Coronary artery (tissue), 2 donors: ENCODE results near the gene TTC5.
"Not testable (repeated sequence)": the region's sequence is repeated elsewhere in the genome, so short reads cannot be mapped to it uniquely, and the experiment has no call there.

Experiments
- DNase-seq: peaks from one replicate; pipeline ENCODE4 v3.0.0-alpha.2; 2017; ENCODE audit warnings: low spot score
- H3K27ac ChIP-seq, 2 donors: fragments of 200-600 bp; sonication (generic); one replicate each; pipeline ENCODE4 v1.5.1; 2016 to 2019
- H3K4me3 ChIP-seq: fragments of 200-600 bp; sonication (generic); 2 replicates; pipeline ENCODE4 v1.5.1; 2016; ENCODE audit warnings: mild to moderate bottlenecking, moderate library complexity
- CTCF ChIP-seq: fragments of 200-600 bp; sonication (generic); IDR thresholded peaks from one replicate; pipeline ENCODE4 v1.5.1; 2019; ENCODE audit warnings: antibody characterized with exemption

The TTC5 gene

GRCh38 chr14:20274062-20274461 is 31.7 kb downstream of the TTC5 start:
- Histone ChIP-seq H3K4me3 (no peak overlapping the region), H3K27ac (no peak overlapping the region)
- DNase-seq: no peak
- TF ChIP-seq CTCF: no peak

- not testable (repeated sequence) for H3K4me3 ChIP-seq, H3K27ac ChIP-seq, DNase-seq
Observed at GRCh38 chr14:20264361-20264760, 41.4 kb downstream of the TTC5 start.

GRCh38 chr14:20262642-20263128 is 43.1 kb downstream of the TTC5 start:
- no peak for DNase-seq
- no peak for TF ChIP-seq CTCF
- H3K4me3 ChIP-seq: no peak overlapping the region
- H3K27ac ChIP-seq: no peak overlapping the region

- TF ChIP-seq CTCF: no peak
- Histone ChIP-seq H3K4me3 (no peak overlapping the region), H3K27ac (no peak overlapping the region)
- DNase-seq: no peak
Observed at GRCh38 chr14:20247646-20248246, 58.0 kb downstream of the TTC5 start.
